K562 (cell line): ENCODE results near the gene TMEM14C. TPM values are rescaled to one million over a fixed set of nuclear protein-coding genes. Genes with fewer than 3 reads are reported as not detected.

Experiments used
- ATAC-seq: fragments of 200-7000 bp; cut with Tn5 transposase; 3 replicates; pipeline ENCODE4 v1.9.1; 2020; ENCODE audit warnings: moderate library complexity
- BruUV-seq: library from RNA; stranded (reverse); fragments of 400-500 nt; replicated peaks from 2 replicates; lab custom pipeline; 2021; lab: Mats Ljungman, UMichigan
- CTCF ChIA-PET: fragments of 300-600 bp; formaldehyde crosslinking; extraction: SDS; loops from one replicate; lab custom pipeline; 2021; ENCODE audit warnings: low intra/inter-chr PET ratio; lab: Yijun Ruan, JAX
- POLR2A ChIA-PET: fragments of 300-600, 350-650 bp; sonication (Branson Sonifier 250); formaldehyde crosslinking; extraction: SDS; loops from one replicate; lab custom pipeline; 2021; ENCODE audit warnings: antibody characterized with exemption, inconsistent platforms; lab: Yijun Ruan, JAX
- DNase-seq, 4 experiments: peaks; one replicate each; pipeline versions ENCODE4 v3.0.0 to v3.0.0-alpha.2; 2011 to 2018; ENCODE audit warnings: low spot score in 3 of 4, mixed read lengths in 3 of 4; ENCODE audit errors: extremely low read depth in 1 of 4
- FAIRE-seq: peaks from 2 replicates; lab custom pipeline; 2011; peaks lifted over from hg19 to GRCh38; lab: Jason Lieb, UNC
- H2AFZ ChIP-seq: 2 replicates; pipeline ENCODE4 v1.6.0; 2011; ENCODE audit warnings: low read depth, low read length, control low read depth, inconsistent platforms
- H3K27ac ChIP-seq: fragments of 200-600 bp; 3 replicates; pipeline ENCODE4 v1.8.0; 2011; ENCODE audit warnings: low read depth, mild to moderate bottlenecking, control low read depth, inconsistent platforms, low read length, moderate library complexity, mixed read lengths; ENCODE audit errors: extremely low read depth
- H3K27me3 ChIP-seq, 2 experiments: fragments of 300-600 bp in 1 of 2; 2 replicates in 1 of 2; 3 replicates in 1 of 2; pipeline versions ENCODE4 v1.6.0 to v1.8.0; 2011; ENCODE audit warnings: inconsistent platforms in 2 of 2, low read length in 2 of 2, mild to moderate bottlenecking in 1 of 2, mixed read lengths in 1 of 2, moderate library complexity in 1 of 2; ENCODE audit not compliant: control insufficient read depth in 2 of 2, insufficient read depth in 2 of 2
- H3K36me3 ChIP-seq: fragments of 300-600 bp; 3 replicates; pipeline ENCODE4 v1.8.0; 2011; ENCODE audit warnings: mild to moderate bottlenecking, low read length, inconsistent platforms; ENCODE audit not compliant: control insufficient read depth, insufficient read depth
- H3K4me1 ChIP-seq, 2 experiments: fragments of 200-600 bp in 1 of 2; replicated peaks in 1 of 2; 2 replicates in 1 of 2; 3 replicates in 1 of 2; pipeline versions ENCODE4 v1.5.1 to v1.8.0; 2011; ENCODE audit warnings: inconsistent platforms in 2 of 2, low read length in 2 of 2, mild to moderate bottlenecking in 1 of 2, mixed read lengths in 1 of 2, moderate library complexity in 1 of 2; ENCODE audit not compliant: control insufficient read depth in 2 of 2, insufficient read depth in 2 of 2
- H3K4me2 ChIP-seq: 2 replicates; pipeline ENCODE4 v1.6.1; 2011; ENCODE audit warnings: low read length, control low read depth, inconsistent platforms, mixed read lengths; ENCODE audit not compliant: insufficient read depth
- H3K4me3 ChIP-seq: fragments of 200-600 bp; sonication (generic), shearing (Covaris generic); 2 replicates; pipeline ENCODE4 v1.5.1; 2016; ENCODE audit warnings: control low read depth, inconsistent platforms
- H3K79me2 ChIP-seq: fragments of 200-600 bp; 3 replicates; pipeline ENCODE4 v1.8.0; 2011; ENCODE audit warnings: low read length, inconsistent platforms; ENCODE audit not compliant: control insufficient read depth, insufficient read depth
- H3K9ac ChIP-seq, 2 experiments: 2 replicates each; pipeline versions ENCODE4 v1.6.0 to v1.6.1; 2011; ENCODE audit warnings: low read depth in 2 of 2, low read length in 2 of 2, control low read depth in 1 of 2, inconsistent platforms in 1 of 2, mild to moderate bottlenecking in 1 of 2, mixed read lengths in 1 of 2; ENCODE audit not compliant: insufficient read depth in 1 of 2
- H3K9me1 ChIP-seq: one replicate; pipeline ENCODE4 v1.6.0; 2011; ENCODE audit warnings: inconsistent platforms, mild to moderate bottlenecking, low read length, moderate library complexity; ENCODE audit not compliant: control insufficient read depth, insufficient read depth
- H3K9me3 ChIP-seq: replicated peaks from 2 replicates; pipeline ENCODE4 v1.5.1; 2011; ENCODE audit warnings: low read depth, low read length, inconsistent platforms; ENCODE audit not compliant: control insufficient read depth, insufficient read depth
- H4K20me1 ChIP-seq: replicated peaks from 2 replicates; pipeline ENCODE4 v1.6.1; 2011; ENCODE audit warnings: low read length, inconsistent platforms, mixed read lengths; ENCODE audit not compliant: control insufficient read depth, insufficient read depth
- CTBP1 ChIP-seq: fragments of 450-650 bp; IDR thresholded peaks from 2 replicates; pipeline ENCODE4 v1.6.1; 2016; ENCODE audit warnings: borderline replicate concordance
- DACH1 ChIP-seq: fragments of 450-650 bp; IDR thresholded peaks from 2 replicates; pipeline ENCODE4 v1.6.1; 2018; ENCODE audit not compliant: partially characterized antibody
- KDM5B ChIP-seq: fragments of 200-600 bp; sonication (generic); IDR thresholded peaks from 2 replicates; pipeline ENCODE4 v1.6.1; 2012; ENCODE audit warnings: low read depth, mild to moderate bottlenecking, moderate library complexity, low read length, control low read depth, inconsistent platforms; ENCODE audit not compliant: insufficient replicate concordance
- MEF2D ChIP-seq: conservative IDR thresholded peaks from 2 replicates; pipeline ENCODE4 v1.6.1; 2016; ENCODE audit warnings: low read depth, missing genetic modification characterization, missing compliant biosample characterization
- PCBP2 ChIP-seq: fragments of 200-400 bp; formaldehyde crosslinking; IDR thresholded peaks from 2 replicates; pipeline ENCODE4 v1.6.1; 2018; ENCODE audit warnings: low read length, low read depth, mild to moderate bottlenecking, moderate library complexity; ENCODE audit not compliant: poor library complexity, severe bottlenecking
- POU5F1 ChIP-seq: fragments of 150-350 bp; IDR thresholded peaks from 2 replicates; pipeline ENCODE4 v1.6.1; 2014; ENCODE audit warnings: borderline replicate concordance, low read length, low read depth, mild to moderate bottlenecking; ENCODE audit not compliant: partially characterized antibody
- REST ChIP-seq, 2 experiments: fragments of 450-650 bp; formaldehyde crosslinking in 1 of 2; IDR thresholded peaks; 2 replicates each; pipeline versions ENCODE4 v1.4.0 to v1.6.1; 2014 to 2020; ENCODE audit warnings: mild to moderate bottlenecking in 2 of 2, borderline replicate concordance in 1 of 2, low read depth in 1 of 2
- STAT5A ChIP-seq: IDR thresholded peaks from 2 replicates; pipeline ENCODE4 v1.6.1; 2012; ENCODE audit warnings: low read length, inconsistent platforms, borderline replicate concordance
- SUPT5H ChIP-seq: fragments of 450-650 bp; IDR thresholded peaks from 2 replicates; pipeline ENCODE4 v1.6.1; 2016
- TAF9B ChIP-seq: fragments of 450-650 bp; IDR thresholded peaks from 2 replicates; pipeline ENCODE4 v1.6.1; 2018; ENCODE audit warnings: mild to moderate bottlenecking; ENCODE audit not compliant: partially characterized antibody
- TSC22D4 ChIP-seq: fragments of 450-650 bp; IDR thresholded peaks from 2 replicates; pipeline ENCODE4 v1.6.1; 2016; ENCODE audit warnings: missing genetic modification characterization, missing biosample characterization, control low read depth
- ZKSCAN8 ChIP-seq: fragments of 200-800 bp; sonication (Bioruptor generic); IDR thresholded peaks from 2 replicates; pipeline ENCODE4 v1.6.1; 2016; ENCODE audit warnings: missing genetic modification characterization, missing compliant biosample characterization
- ZNF124 ChIP-seq: sonication (generic); formaldehyde crosslinking; IDR thresholded peaks from 2 replicates; pipeline ENCODE4 v1.8.1; 2022; ENCODE audit warnings: missing genetic modification reagents
- ZNF830 ChIP-seq: fragments of 250-450 bp; sonication (Bioruptor Pico); IDR thresholded peaks from 2 replicates; pipeline ENCODE4 v1.5.0; 2021; ENCODE audit warnings: mild to moderate bottlenecking
- WGBS: fragments of 100-300 bp; shearing (Covaris generic); methylation state at CpG from one replicate; pipeline ENCODE4 v1.1.6; 2016; ENCODE audit warnings: low coverage, mixed read lengths; ENCODE audit not compliant: insufficient coverage; ENCODE audit errors: missing lambda C conversion rate; 5-methylcytosine and 5-hydroxymethylcytosine counted together
- in situ Hi-C: fragments of 300-500 bp; cut with MboI; formaldehyde crosslinking; loops from 4 replicates; pipeline ENCODE4 v1.15.0; 2018; ENCODE audit warnings: inconsistent platforms, mixed read lengths
- intact Hi-C: fragments of 100-400 bp; cut with micrococcal nuclease; formaldehyde crosslinking; loops from 2 replicates; pipeline ENCODE4 v1.14.2; 2022
- polyA plus RNA-seq, 8 experiments: library from polyadenylated mRNA; depleted of rRNA in 4 of 8; stranded (reverse) in 5 of 8; unstranded in 3 of 8; fragments of >200 nt; fragmentation: Nextera tagmentation in 2 of 8; fragmentation: Illumina TruSeq in 1 of 8; extraction: Ambion mirVana in 2 of 8; extraction: Trizol in 1 of 8; gene quantifications; 2 replicates each; pipeline versions ENCODE4 v1.2.1 to v1.2.3, GENCODE V29; 2011 to 2014; ENCODE audit warnings: inconsistent platforms in 1 of 8, missing spikeins in 1 of 8
- total RNA-seq, 7 experiments: library from RNA; depleted of rRNA in 6 of 7; stranded (reverse); fragments of >200 nt in 6 of 7; fragmentation: Illumina TruSeq in 2 of 7; extraction: Trizol in 2 of 7; gene quantifications; 2 replicates each; pipeline versions ENCODE4 v1.2.1 to v1.2.3, GENCODE V29; 2011 to 2021; ENCODE audit warnings: low replicate concordance in 1 of 7
- TF ChIP-seq, protein P1 (sequence below): sonication (generic); formaldehyde crosslinking; IDR thresholded peaks from 2 replicates; pipeline ENCODE4 v1.8.0; 2022; ENCODE audit warnings: mild to moderate bottlenecking, missing genetic modification reagents

The TMEM14C gene
- total and polyA plus RNA-seq, 9 of the 15 experiments (the other 6 are each of a cell fraction or from before 2014, with no cell fraction given): 151 to 496 (median 263) TPM

DNA sequence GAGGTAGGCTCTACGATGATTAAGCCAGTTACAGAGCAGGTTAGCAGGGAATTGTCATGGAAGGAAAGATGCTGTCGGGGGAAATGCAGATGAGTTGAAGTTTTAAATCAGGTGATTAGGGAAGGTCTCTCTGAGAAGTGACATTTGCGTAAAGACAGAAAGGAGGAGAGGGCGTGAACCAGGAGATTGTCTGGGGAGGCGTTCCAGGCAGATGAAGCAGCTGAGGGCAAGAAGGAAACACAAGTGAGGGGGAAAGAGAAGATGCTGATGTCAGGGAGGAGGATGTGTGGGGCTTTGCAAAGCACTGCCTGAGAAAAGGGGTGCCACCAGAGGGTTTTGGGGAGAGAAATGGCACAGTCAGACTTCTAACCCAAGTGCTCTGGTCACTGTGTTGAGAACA lies 22.2 kb downstream of the TMEM14C start:
- peak overlapping the region in 1 of 2 experiments; percentile 39; a peak in 1 of 4 replicates for H3K9ac ChIP-seq
- no peak for ATAC-seq
- no peak for DNase-seq
- ChIA-PET POLR2A (interaction anchor here (1.3 to 1.4 kb wide), 2 partner anchors 14 to 21 kb away, joined by 3 to 4 read pairs; no protein-coding TSS in a partner anchor), CTCF (no interaction called here)
- in situ Hi-C loops: no loop called here
- peaks cover 11% of the 10 kb centered on the region for H3K36me3 ChIP-seq
- no peak overlapping the region for H2AFZ ChIP-seq
- no peaks in the 10 kb centered on the region for H3K27me3 ChIP-seq
- H3K79me2 ChIP-seq: peaks cover 26% of the 10 kb centered on the region
- H3K27ac ChIP-seq: no peak overlapping the region
- H4K20me1 ChIP-seq: peaks cover 10% of the 10 kb centered on the region
- no TSS peak for BruUV-seq
- no peak overlapping the region for H3K4me3 ChIP-seq
- H3K4me1 ChIP-seq: peaks cover 23 to 38% of the 10 kb centered on the region in 2 experiments
- intact Hi-C loops: loop anchor here (5.0 kb wide), 1 partner anchor 33 kb away; no protein-coding TSS in a partner anchor
- no peaks in the 10 kb centered on the region for H3K9me1 ChIP-seq
- H3K4me2 ChIP-seq: no peak overlapping the region
- no peaks in the 10 kb centered on the region for H3K9me3 ChIP-seq
- 47% methylated on average over 5 of the region's 5 CpGs for WGBS
- FAIRE-seq: no peak
- TF ChIP-seq PCBP2: no peak
- TF ChIP-seq ZNF830 (CRISPR knock-in tag): no peak
- TF ChIP-seq POU5F1: no peak
- no peak for TF ChIP-seq CTBP1
- no peak for TF ChIP-seq TAF9B
- TF ChIP-seq STAT5A: no peak
- TF ChIP-seq, protein P1, sequence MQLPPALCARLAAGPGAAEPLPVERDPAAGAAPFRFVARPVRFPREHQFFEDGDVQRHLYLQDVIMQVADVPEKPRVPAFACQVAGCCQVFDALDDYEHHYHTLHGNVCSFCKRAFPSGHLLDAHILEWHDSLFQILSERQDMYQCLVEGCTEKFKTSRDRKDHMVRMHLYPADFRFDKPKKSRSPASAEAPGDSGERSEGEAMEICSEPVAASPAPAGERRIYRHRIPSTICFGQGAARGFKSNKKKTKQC (CRISPR knock-in tag): no peak
- no peak for TF ChIP-seq SUPT5H
- no peak for TF ChIP-seq MEF2D (tag)
- no peak for TF ChIP-seq REST (IDR thresholded peaks at IDR 0.05; ENCODE audit: borderline replicate concordance)
- no peak for TF ChIP-seq REST (CRISPR knock-in tag; IDR thresholded peaks at IDR 0.05; ENCODE audit: low read depth)
- TF ChIP-seq ZNF124 (CRISPR knock-in tag): no peak
- TF ChIP-seq ZKSCAN8 (CRISPR knock-in tag): no peak
- no peak for TF ChIP-seq KDM5B
- no peak for TF ChIP-seq DACH1
- TF ChIP-seq TSC22D4: no peak
